Measurements from ENCODE around the gene KRTAP22-2.

KRTAP22-2 gene

GRCh38 chr21:30600787-30601186 is 10.6 kb upstream of the KRTAP22-2 start, which contains the start of gene KRTAP22-1:
Gene KRTAP22-1, plus strand, starts transcription at chr21:30601087.
- DNase-seq (ENCODE audit: insufficient read length, low spot score), result no peak
- no peak for FAIRE-seq
- no peak for TF ChIP-seq CTCF (IDR thresholded peaks at IDR 0.05; ENCODE audit: insufficient read depth, missing control alignments)

GRCh38 chr21:30598802-30599201 is 8.6 kb upstream of the KRTAP22-2 start, which contains the start of gene KRTAP6-2:
Gene KRTAP6-2, minus strand, starts transcription at chr21:30598902. Its CDS starts 28 bp downstream, at chr21:30598874.
- TF ChIP-seq CTCF (IDR thresholded peaks at IDR 0.05; ENCODE audit: insufficient read depth, missing control alignments), result no peak
- FAIRE-seq, result no peak
- DNase-seq (ENCODE audit: insufficient read length, low spot score), result no peak

- TF ChIP-seq CTCF (IDR thresholded peaks at IDR 0.05; ENCODE audit: insufficient read depth, missing control alignments), result no peak
- DNase-seq (ENCODE audit: insufficient read length, low spot score) (no peak), FAIRE-seq (no peak)
Measured at GRCh38 chr21:30592140-30592539, 1.9 kb upstream of the KRTAP22-2 start, which contains the start of gene KRTAP6-3. Gene KRTAP6-3, plus strand, starts transcription at chr21:30592440. Its CDS starts 6 bp downstream, at chr21:30592446.

- FAIRE-seq (no peak), DNase-seq (ENCODE audit: insufficient read length, low spot score) (no peak)
- TF ChIP-seq CTCF (IDR thresholded peaks at IDR 0.05; ENCODE audit: insufficient read depth, missing control alignments), result no peak
Measured at GRCh38 chr21:30582870-30583269, 7.3 kb downstream of the KRTAP22-2 start.

GRCh38 chr21:30580132-30580531 is 10.1 kb downstream of the KRTAP22-2 start:
- DNase-seq (ENCODE audit: insufficient read length, low spot score), result no peak
- FAIRE-seq, result no peak
- no peak for TF ChIP-seq CTCF (IDR thresholded peaks at IDR 0.05; ENCODE audit: insufficient read depth, missing control alignments)

GRCh38 chr21:30579346-30579745 is 10.9 kb downstream of the KRTAP22-2 start:
- no peak for FAIRE-seq
- TF ChIP-seq CTCF (IDR thresholded peaks at IDR 0.05; ENCODE audit: insufficient read depth, missing control alignments), result no peak
- DNase-seq (ENCODE audit: insufficient read length, low spot score), result no peak

- no peak for TF ChIP-seq CTCF (IDR thresholded peaks at IDR 0.05; ENCODE audit: insufficient read depth, missing control alignments)
- DNase-seq (ENCODE audit: insufficient read length, low spot score) (no peak), FAIRE-seq (no peak)
Measured at GRCh38 chr21:30577766-30578165, 12.4 kb downstream of the KRTAP22-2 start.
